ENCODE measurements around the gene HGS. TPM values are rescaled to one million over a fixed set of nuclear protein-coding genes. Genes with fewer than 3 reads are reported as not detected.
A peak's percentile ranks its signal among the peaks of the same experiment; 100 is the strongest.
"Not testable (repeated sequence)": the region's sequence is repeated elsewhere in the genome, so short reads cannot be mapped to it uniquely, and the experiment has no call there.

HGS gene
- total RNA-seq, 2 donors from 2014 or later = 93.8 to 108 TPM

DNA sequence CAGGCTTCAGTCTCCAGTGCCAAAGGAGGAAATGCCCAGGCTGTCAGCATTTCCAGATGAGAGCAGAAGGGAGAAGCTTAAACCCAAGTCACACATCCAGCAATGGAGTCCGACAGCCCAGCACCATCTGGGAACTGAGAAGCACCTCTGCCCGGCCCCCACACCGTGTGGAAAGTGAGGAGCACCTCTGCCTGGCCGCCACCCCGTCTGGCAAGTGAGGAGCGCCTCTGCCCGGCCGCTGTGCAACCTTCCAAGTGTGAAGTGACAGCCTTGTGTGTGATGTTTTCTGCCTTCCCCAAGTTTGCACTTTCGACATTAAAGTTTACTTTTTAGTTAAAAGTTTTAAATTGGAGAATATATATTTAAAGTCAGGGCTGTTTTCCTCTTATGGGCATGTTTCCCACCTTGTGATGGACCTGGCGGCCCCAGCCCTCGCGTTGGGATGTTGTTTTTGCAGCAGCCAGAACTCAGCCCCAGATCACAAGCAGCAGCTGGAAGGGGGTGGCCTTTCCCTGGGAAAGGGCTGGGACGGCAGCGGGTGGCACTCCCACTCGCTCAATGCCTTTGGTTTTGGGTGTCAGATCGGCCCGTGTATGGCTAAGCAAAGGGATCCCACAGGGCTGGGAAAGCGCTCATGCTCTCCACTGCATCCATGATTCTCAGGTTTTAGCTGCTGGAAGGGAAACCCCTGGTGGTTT is 10.1 kb upstream of the HGS start:
- peaks cover 40% of the 10 kb centered on the region for H3K36me3 ChIP-seq

DNA sequence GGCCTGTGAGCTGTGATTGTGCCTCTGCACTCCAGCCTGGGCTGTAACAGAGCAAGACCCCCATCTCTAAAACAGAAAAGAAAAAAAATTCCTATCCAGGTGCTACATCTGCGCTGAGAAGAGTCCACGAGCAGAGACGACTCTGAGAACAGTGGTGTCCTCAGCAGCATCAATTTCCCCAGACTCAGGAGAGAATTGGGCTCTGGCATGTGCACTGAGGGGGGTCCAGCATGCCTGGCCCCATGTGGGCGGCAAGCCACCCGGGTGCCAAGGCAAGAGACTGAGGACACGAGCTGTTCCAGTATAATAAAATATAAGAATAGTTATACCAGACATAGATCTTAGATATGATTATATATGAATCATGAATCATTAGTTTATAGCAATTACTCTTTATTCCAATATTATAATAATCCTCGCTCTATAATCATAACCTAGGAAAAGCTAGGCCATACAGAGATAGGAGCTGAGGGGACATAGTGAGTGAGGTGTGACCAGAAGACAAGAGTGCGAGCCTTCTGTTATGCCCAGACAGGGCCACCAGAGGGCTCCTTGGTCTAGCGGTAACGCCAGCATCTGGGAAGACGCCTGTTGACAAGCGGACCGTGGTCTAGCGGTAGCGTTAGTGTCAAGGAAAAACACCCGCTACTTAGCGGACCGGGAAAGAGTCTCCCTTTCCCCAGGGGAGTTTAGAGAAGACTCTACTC is 8.1 kb upstream of the HGS start:
- DNase-seq (ENCODE audit: low spot score); H3K4me3 ChIP-seq; H3K4me1 ChIP-seq (ENCODE audit: control insufficient read depth in 1 of 2, low read depth in 2 of 2); ATAC-seq (ENCODE audit: insufficient number of reproducible peaks, low FRiP score, low read depth); H3K9me3 ChIP-seq; H3K27me3 ChIP-seq (replicated peaks; ENCODE audit: insufficient read depth); H3K27ac ChIP-seq: not testable (repeated sequence)
- peaks cover 29% of the 10 kb centered on the region for H3K36me3 ChIP-seq
- TF ChIP-seq, protein P1, sequence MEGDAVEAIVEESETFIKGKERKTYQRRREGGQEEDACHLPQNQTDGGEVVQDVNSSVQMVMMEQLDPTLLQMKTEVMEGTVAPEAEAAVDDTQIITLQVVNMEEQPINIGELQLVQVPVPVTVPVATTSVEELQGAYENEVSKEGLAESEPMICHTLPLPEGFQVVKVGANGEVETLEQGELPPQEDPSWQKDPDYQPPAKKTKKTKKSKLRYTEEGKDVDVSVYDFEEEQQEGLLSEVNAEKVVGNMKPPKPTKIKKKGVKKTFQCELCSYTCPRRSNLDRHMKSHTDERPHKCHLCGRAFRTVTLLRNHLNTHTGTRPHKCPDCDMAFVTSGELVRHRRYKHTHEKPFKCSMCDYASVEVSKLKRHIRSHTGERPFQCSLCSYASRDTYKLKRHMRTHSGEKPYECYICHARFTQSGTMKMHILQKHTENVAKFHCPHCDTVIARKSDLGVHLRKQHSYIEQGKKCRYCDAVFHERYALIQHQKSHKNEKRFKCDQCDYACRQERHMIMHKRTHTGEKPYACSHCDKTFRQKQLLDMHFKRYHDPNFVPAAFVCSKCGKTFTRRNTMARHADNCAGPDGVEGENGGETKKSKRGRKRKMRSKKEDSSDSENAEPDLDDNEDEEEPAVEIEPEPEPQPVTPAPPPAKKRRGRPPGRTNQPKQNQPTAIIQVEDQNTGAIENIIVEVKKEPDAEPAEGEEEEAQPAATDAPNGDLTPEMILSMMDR (IDR thresholded peaks at IDR 0.05) = peak; percentile 59

More for the DNA sequence above, 10.1 kb upstream of the HGS start:
- ATAC-seq (ENCODE audit: insufficient number of reproducible peaks, low FRiP score, low read depth) (no peak), DNase-seq (ENCODE audit: low spot score) (no peak)
- H3K9me3 ChIP-seq = no peaks in the 10 kb centered on the region
- H3K4me1 ChIP-seq (ENCODE audit: control insufficient read depth in 1 of 2, low read depth in 2 of 2) = no peaks in the 10 kb centered on the region
- H3K4me3 ChIP-seq = no peak overlapping the region
- no peaks in the 10 kb centered on the region for H3K27me3 ChIP-seq (replicated peaks; ENCODE audit: insufficient read depth)
- TF ChIP-seq, protein P1 (IDR thresholded peaks at IDR 0.05) = no peak
- H3K27ac ChIP-seq = no peak overlapping the region

DNA sequence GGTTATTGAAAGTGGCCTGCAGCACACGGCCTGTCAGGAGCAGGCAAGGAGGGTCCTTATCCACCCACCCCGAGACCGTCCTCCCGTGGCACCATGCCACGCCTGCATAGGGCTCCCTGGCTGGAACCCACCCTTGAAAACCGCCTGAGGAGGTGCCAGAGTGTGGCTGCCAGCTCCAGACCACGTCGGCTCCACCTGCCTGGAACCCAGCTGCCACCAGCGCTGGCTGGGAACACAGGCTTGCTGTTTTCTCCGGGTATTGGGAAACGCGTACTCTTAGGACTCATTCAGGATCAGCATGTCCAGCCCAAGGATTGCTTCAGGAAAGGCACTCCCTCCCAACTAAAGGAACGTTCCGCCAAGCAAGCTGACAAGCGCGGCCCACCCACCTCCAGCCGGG is 6.9 kb upstream of the HGS start:
- no peaks in the 10 kb centered on the region for H3K9me3 ChIP-seq
- no peaks in the 10 kb centered on the region for H3K4me1 ChIP-seq (ENCODE audit: control insufficient read depth in 1 of 2, low read depth in 2 of 2)
- no peak for ATAC-seq (ENCODE audit: insufficient number of reproducible peaks, low FRiP score, low read depth)
- peaks cover 18% of the 10 kb centered on the region for H3K36me3 ChIP-seq
- no peak overlapping the region for H3K27ac ChIP-seq
- no peak overlapping the region for H3K4me3 ChIP-seq
- TF ChIP-seq, protein P1 (IDR thresholded peaks at IDR 0.05) = no peak
- H3K27me3 ChIP-seq (replicated peaks; ENCODE audit: insufficient read depth) = no peaks in the 10 kb centered on the region
- no peak for DNase-seq (ENCODE audit: low spot score)

DNA sequence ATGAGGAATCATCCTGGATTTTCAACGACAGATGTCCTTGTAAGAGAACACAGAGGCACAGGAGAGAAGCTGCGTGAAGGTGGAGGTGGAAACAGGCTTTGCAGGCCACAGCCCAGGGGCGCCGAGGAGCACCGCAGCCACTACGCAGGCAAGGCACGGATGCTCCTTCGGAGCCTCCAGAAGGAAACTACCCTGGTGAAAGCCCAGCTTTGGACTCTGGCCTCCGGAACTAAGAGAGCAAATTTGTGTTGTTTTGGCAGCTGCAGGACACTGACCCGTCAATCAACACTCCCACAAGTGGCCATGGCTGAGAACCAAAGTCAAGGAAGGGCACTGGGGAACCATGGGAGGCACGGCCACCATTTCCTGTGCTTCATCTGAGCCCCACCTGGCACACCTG is 3.7 kb upstream of the HGS start:
- Histone ChIP-seq H3K36me3 (no peaks in the 10 kb centered on the region), H3K4me3 (no peak overlapping the region), H3K9me3 (no peaks in the 10 kb centered on the region), H3K27ac (no peak overlapping the region), H3K4me1 (ENCODE audit: control insufficient read depth in 1 of 2, low read depth in 2 of 2) (peaks cover 14 to 16% of the 10 kb centered on the region in 2 donors), H3K27me3 (replicated peaks; ENCODE audit: insufficient read depth) (no peaks in the 10 kb centered on the region)
- ATAC-seq (ENCODE audit: insufficient number of reproducible peaks, low FRiP score, low read depth) = no peak
- TF ChIP-seq, protein P1 (IDR thresholded peaks at IDR 0.05) = no peak
- DNase-seq (ENCODE audit: low spot score) = no peak

DNA sequence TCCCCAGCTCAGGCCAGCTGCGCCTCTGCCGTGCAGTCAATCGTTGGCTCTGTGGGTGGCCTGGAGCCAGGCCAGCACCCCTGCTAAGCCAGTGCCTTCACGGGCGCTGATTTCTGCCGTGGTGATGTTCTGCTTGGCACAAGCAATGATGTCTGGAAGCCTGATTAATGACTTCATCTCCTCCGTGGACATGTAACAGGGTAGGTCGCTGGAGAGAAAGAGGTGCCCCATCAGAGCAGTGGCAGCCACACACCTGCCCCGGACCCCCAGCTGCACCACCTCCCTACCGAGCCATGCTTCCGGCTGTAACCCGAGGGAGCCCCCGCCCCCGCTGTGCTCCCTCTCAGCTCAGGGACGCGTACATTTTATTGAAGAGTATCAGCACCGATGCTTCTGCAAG is 2.1 kb upstream of the HGS start:
- ATAC-seq (ENCODE audit: insufficient number of reproducible peaks, low FRiP score, low read depth) = no peak
- Histone ChIP-seq H3K27me3 (replicated peaks; ENCODE audit: insufficient read depth) (no peaks in the 10 kb centered on the region), H3K36me3 (peaks cover 12% of the 10 kb centered on the region), H3K4me1 (ENCODE audit: control insufficient read depth in 1 of 2, low read depth in 2 of 2) (peaks cover 19 to 24% of the 10 kb centered on the region in 2 donors), H3K27ac (no peak overlapping the region), H3K4me3 (no peak overlapping the region), H3K9me3 (no peaks in the 10 kb centered on the region)
- DNase-seq (ENCODE audit: low spot score) = no peak
- TF ChIP-seq, protein P1 (IDR thresholded peaks at IDR 0.05) = no peak
